SK-N-SH treated with all-trans-retinoic acid at 6 μM for 48 hours (cell line): Measurements from ENCODE around the gene MXD1.

Source experiments
- ATAC-seq: fragments of 200-7000 bp; cut with Tn5 transposase; 3 replicates; pipeline ENCODE4 v1.9.1; 2020; ENCODE audit warnings: mild to moderate bottlenecking, moderate library complexity
- ARNTL ChIP-seq: fragments of 450-650 bp; formaldehyde crosslinking; IDR thresholded peaks from 2 replicates; pipeline ENCODE4 v1.5.0; 2020; ENCODE audit warnings: low read depth, mild to moderate bottlenecking, moderate library complexity, borderline replicate concordance
- BACH2 ChIP-seq: fragments of 250-450 bp; sonication (Bioruptor Pico); IDR thresholded peaks from 2 replicates; pipeline ENCODE4 v1.9.0; 2021; ENCODE audit warnings: mild to moderate bottlenecking, borderline replicate concordance
- CREB5 ChIP-seq: fragments of 250-450 bp; sonication (Bioruptor Pico); IDR thresholded peaks from 2 replicates; pipeline ENCODE4 v1.5.1; 2020; ENCODE audit warnings: low read depth, mild to moderate bottlenecking, moderate library complexity
- CSRNP3 ChIP-seq: fragments of 250-450 bp; sonication (Bioruptor Pico); IDR thresholded peaks from 2 replicates; pipeline ENCODE4 v1.5.1; 2021; ENCODE audit warnings: mild to moderate bottlenecking, moderate library complexity
- ESRRG ChIP-seq: fragments of 250-450 bp; sonication (Bioruptor Pico); IDR thresholded peaks from 2 replicates; pipeline ENCODE4 v1.6.1; 2021; ENCODE audit warnings: mild to moderate bottlenecking
- GLIS3 ChIP-seq: fragments of 250-450 bp; sonication (Bioruptor Pico); IDR thresholded peaks from 2 replicates; pipeline ENCODE4 v1.5.0; 2020; ENCODE audit warnings: mild to moderate bottlenecking, moderate library complexity
- ISL1 ChIP-seq: fragments of 250-450 bp; sonication (Bioruptor Pico); IDR thresholded peaks from 2 replicates; pipeline ENCODE4 v2.1.2; 2022; ENCODE audit warnings: mild to moderate bottlenecking, moderate library complexity
- OSR1 ChIP-seq: fragments of 250-450 bp; sonication (Bioruptor Pico); IDR thresholded peaks from 2 replicates; pipeline ENCODE4 v1.8.0; 2022; ENCODE audit warnings: moderate library complexity, mild to moderate bottlenecking, inconsistent platforms
- PATZ1 ChIP-seq: fragments of 250-450 bp; sonication (Bioruptor Pico); IDR thresholded peaks from 2 replicates; pipeline ENCODE4 v1.8.0; 2020; ENCODE audit warnings: mild to moderate bottlenecking, moderate library complexity, borderline replicate concordance
- POU6F1 ChIP-seq: fragments of 250-450 bp; sonication (Bioruptor Pico); IDR thresholded peaks from 2 replicates; pipeline ENCODE4 v1.8.0; 2021; ENCODE audit warnings: low read depth, mild to moderate bottlenecking, moderate library complexity, borderline replicate concordance
- PPARA ChIP-seq: fragments of 250-450 bp; sonication (Bioruptor Pico); IDR thresholded peaks from 2 replicates; pipeline ENCODE4 v1.5.0; 2020; ENCODE audit warnings: mild to moderate bottlenecking, borderline replicate concordance
- RARB ChIP-seq: fragments of 250-450 bp; sonication (Bioruptor Pico); IDR thresholded peaks from 2 replicates; pipeline ENCODE4 v1.8.0; 2021; ENCODE audit warnings: mild to moderate bottlenecking, moderate library complexity
- SNAI2 ChIP-seq: fragments of 250-450 bp; sonication (Bioruptor Pico); IDR thresholded peaks from 2 replicates; pipeline ENCODE4 v1.5.0; 2020; ENCODE audit warnings: mild to moderate bottlenecking, moderate library complexity
- TCF4 ChIP-seq: fragments of 250-450 bp; sonication (Bioruptor Pico); IDR thresholded peaks from 2 replicates; pipeline ENCODE4 v1.8.0; 2021; ENCODE audit warnings: mild to moderate bottlenecking, moderate library complexity, borderline replicate concordance
- TOX ChIP-seq: fragments of 250-450 bp; sonication (Bioruptor Pico); IDR thresholded peaks from 2 replicates; pipeline ENCODE4 v1.8.0; 2021; ENCODE audit warnings: mild to moderate bottlenecking, moderate library complexity, borderline replicate concordance
- TSHZ2 ChIP-seq: fragments of 250-450 bp; sonication (Bioruptor Pico); IDR thresholded peaks from 2 replicates; pipeline ENCODE4 v1.5.0; 2020; ENCODE audit warnings: mild to moderate bottlenecking, moderate library complexity
- ZC3H10 ChIP-seq: fragments of 250-450 bp; sonication (Bioruptor Pico); IDR thresholded peaks from 2 replicates; pipeline ENCODE4 v1.5.1; 2021; ENCODE audit warnings: mild to moderate bottlenecking, moderate library complexity
- ZFP3 ChIP-seq: fragments of 250-450 bp; sonication (Bioruptor Pico); IDR thresholded peaks from 2 replicates; pipeline ENCODE4 v1.5.0; 2020; ENCODE audit warnings: mild to moderate bottlenecking, moderate library complexity
- ZFP30 ChIP-seq: fragments of 450-650 bp; formaldehyde crosslinking; IDR thresholded peaks from 2 replicates; pipeline ENCODE4 v1.5.0; 2022; ENCODE audit warnings: mild to moderate bottlenecking, moderate library complexity
- ZNF565 ChIP-seq: fragments of 450-650 bp; formaldehyde crosslinking; conservative IDR thresholded peaks from 2 replicates; pipeline ENCODE4 v1.5.0; 2020; ENCODE audit warnings: low read depth, mild to moderate bottlenecking, moderate library complexity
- ZNF70 ChIP-seq: fragments of 450-650 bp; formaldehyde crosslinking; IDR thresholded peaks from 2 replicates; pipeline ENCODE4 v1.5.0; 2020; ENCODE audit warnings: mild to moderate bottlenecking, moderate library complexity
- ZNF8 ChIP-seq: fragments of 450-650 bp; formaldehyde crosslinking; IDR thresholded peaks from 2 replicates; pipeline ENCODE4 v1.5.0; 2020; ENCODE audit warnings: mild to moderate bottlenecking, moderate library complexity

The MXD1 gene

GRCh38 chr2:69933839-69934613 lies 19.1 kb downstream of the MXD1 start:
- ATAC-seq = peak; percentile 73
- TF ChIP-seq RARB (CRISPR knock-in tag) (no peak), GLIS3 (CRISPR knock-in tag) (no peak), OSR1 (CRISPR knock-in tag) (no peak), POU6F1 (CRISPR knock-in tag) (no peak), TOX (CRISPR knock-in tag) (no peak), ZFP3 (no peak), ZNF8 (CRISPR knock-in tag) (no peak), ZFP30 (no peak), ZC3H10 (CRISPR knock-in tag) (no peak), ESRRG (CRISPR knock-in tag) (no peak), CREB5 (CRISPR knock-in tag) (no peak), PPARA (CRISPR knock-in tag) (no peak), ZNF565 (no peak), TSHZ2 (CRISPR knock-in tag) (no peak), PATZ1 (no peak), ARNTL (CRISPR knock-in tag) (no peak), ISL1 (CRISPR knock-in tag) (no peak), CSRNP3 (CRISPR knock-in tag) (no peak), SNAI2 (CRISPR knock-in tag) (no peak)

GRCh38 chr2:69934614-69934908 lies 19.7 kb downstream of the MXD1 start:
- ATAC-seq = no peak

More at GRCh38 chr2:69934614-69934908, 19.7 kb downstream of the MXD1 start:
- no peak for TF ChIP-seq ZNF70 (CRISPR knock-in tag)
- TF ChIP-seq ESRRG (CRISPR knock-in tag) = no peak
- no peak for TF ChIP-seq BACH2 (CRISPR knock-in tag)
- no peak for TF ChIP-seq TSHZ2 (CRISPR knock-in tag)
- TF ChIP-seq TCF4 (CRISPR knock-in tag) = no peak
- TF ChIP-seq ZC3H10 (CRISPR knock-in tag) = no peak
- TF ChIP-seq POU6F1 (CRISPR knock-in tag) = no peak
- no peak for TF ChIP-seq ZNF565
- TF ChIP-seq SNAI2 (CRISPR knock-in tag) = no peak
- no peak for TF ChIP-seq GLIS3 (CRISPR knock-in tag)
- TF ChIP-seq ISL1 (CRISPR knock-in tag) = no peak
- no peak for TF ChIP-seq ZFP3
- no peak for TF ChIP-seq PATZ1
- TF ChIP-seq ARNTL (CRISPR knock-in tag) = no peak
- no peak for TF ChIP-seq RARB (CRISPR knock-in tag)
- no peak for TF ChIP-seq TOX (CRISPR knock-in tag)
- TF ChIP-seq OSR1 (CRISPR knock-in tag) = no peak
